Lower leg skin (tissue), 3 donors: Measurements from ENCODE around the gene PPP2R5B.

Source experiments
- CTCF ChIP-seq, 3 donors: fragments of 450-650 bp; IDR thresholded peaks; one replicate each; pipeline ENCODE4 v1.5.1; 2016; ENCODE audit warnings: antibody characterized with exemption in 3 of 3, mild to moderate bottlenecking in 3 of 3, moderate library complexity in 2 of 3
- POLR2A ChIP-seq, 2 donors: fragments of 450-650 bp; IDR thresholded peaks; one replicate each; pipeline ENCODE4 v1.6.1; 2016 to 2017; ENCODE audit warnings: antibody characterized with exemption in 2 of 2, mild to moderate bottlenecking in 1 of 2, moderate library complexity in 1 of 2

DNA sequence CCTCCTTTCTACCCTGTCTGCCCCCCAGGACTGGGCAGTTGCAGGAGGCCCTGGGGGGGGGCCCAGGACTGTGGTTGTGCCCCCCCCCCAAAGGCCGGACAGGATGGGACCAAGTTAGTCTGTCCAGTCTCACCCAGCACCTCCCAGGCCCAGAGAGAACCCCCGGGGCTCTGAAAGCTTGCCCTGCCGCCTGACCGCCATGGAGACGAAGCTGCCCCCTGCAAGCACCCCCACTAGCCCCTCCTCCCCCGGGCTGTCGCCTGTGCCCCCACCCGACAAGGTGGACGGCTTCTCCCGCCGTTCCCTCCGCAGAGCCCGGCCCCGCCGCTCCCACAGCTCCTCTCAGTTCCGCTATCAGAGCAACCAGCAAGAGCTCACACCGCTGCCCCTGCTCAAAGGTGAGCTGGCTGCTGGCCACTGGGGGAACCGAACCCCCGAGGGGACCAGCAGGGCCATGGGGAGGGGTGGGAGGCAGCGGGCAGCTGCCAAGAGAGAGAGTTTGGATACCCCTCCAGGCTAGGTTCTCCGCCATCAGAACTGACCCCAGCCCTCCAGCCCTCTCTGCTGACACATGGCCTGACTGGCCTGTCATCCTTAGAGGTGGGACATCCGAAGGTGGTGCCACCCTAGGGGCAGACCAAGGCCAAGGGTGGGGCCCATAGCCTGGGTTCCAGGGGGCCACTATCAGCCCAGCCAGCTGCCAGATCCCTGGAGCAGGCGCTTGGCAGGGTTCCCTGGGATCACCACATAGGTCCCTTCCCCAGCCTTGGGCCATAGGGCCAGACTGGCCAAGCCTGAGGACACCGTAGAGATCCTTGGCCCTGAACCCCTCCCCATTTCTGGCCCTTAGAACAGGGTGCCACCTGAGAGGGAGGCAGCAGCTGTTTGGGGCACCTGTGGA lies 1.3 kb downstream of the PPP2R5B start:
- TF ChIP-seq CTCF (IDR thresholded peaks at IDR 0.05) (no peak), POLR2A (IDR thresholded peaks at IDR 0.05) (no peak)
